HPDE6-E6E7 (cell line): ENCODE results near the gene CHRM3.

ENCODE experiments used
- DNase-seq: peaks from one replicate; pipeline ENCODE4 v3.0.0; 2011; ENCODE audit warnings: missing footprints; ENCODE audit errors: extremely low spot score

Gene CHRM3

GRCh38 chr1:239413916-239414315 is 27.5 kb downstream of the CHRM3 start:
- DNase-seq, result no peak

- DNase-seq, result no peak
Measured at GRCh38 chr1:239417221-239417620, 30.9 kb downstream of the CHRM3 start.

- DNase-seq, result no peak
Measured at GRCh38 chr1:239417986-239418640, 31.7 kb downstream of the CHRM3 start.

- no peak for DNase-seq
Measured at GRCh38 chr1:239418681-239419080, 32.3 kb downstream of the CHRM3 start.

- DNase-seq, result no peak
Measured at GRCh38 chr1:239421811-239422210, 35.4 kb downstream of the CHRM3 start.

- DNase-seq, result no peak
Measured at GRCh38 chr1:239422818-239423217, 36.5 kb downstream of the CHRM3 start.

- no peak for DNase-seq
Measured at GRCh38 chr1:239426821-239427475, 40.6 kb downstream of the CHRM3 start.

GRCh38 chr1:239427712-239428111 is 41.3 kb downstream of the CHRM3 start:
- no peak for DNase-seq

- no peak for DNase-seq
Measured at GRCh38 chr1:239428120-239428710, 41.8 kb downstream of the CHRM3 start.

- no peak for DNase-seq
Measured at GRCh38 chr1:239429163-239429562, 42.8 kb downstream of the CHRM3 start.

- no peak for DNase-seq
Measured at GRCh38 chr1:239432255-239432654, 45.9 kb downstream of the CHRM3 start.

- no peak for DNase-seq
Measured at GRCh38 chr1:239434181-239434580, 47.8 kb downstream of the CHRM3 start.
